Measurements from ENCODE around the gene TMEM181.

The TMEM181 gene

DNA sequence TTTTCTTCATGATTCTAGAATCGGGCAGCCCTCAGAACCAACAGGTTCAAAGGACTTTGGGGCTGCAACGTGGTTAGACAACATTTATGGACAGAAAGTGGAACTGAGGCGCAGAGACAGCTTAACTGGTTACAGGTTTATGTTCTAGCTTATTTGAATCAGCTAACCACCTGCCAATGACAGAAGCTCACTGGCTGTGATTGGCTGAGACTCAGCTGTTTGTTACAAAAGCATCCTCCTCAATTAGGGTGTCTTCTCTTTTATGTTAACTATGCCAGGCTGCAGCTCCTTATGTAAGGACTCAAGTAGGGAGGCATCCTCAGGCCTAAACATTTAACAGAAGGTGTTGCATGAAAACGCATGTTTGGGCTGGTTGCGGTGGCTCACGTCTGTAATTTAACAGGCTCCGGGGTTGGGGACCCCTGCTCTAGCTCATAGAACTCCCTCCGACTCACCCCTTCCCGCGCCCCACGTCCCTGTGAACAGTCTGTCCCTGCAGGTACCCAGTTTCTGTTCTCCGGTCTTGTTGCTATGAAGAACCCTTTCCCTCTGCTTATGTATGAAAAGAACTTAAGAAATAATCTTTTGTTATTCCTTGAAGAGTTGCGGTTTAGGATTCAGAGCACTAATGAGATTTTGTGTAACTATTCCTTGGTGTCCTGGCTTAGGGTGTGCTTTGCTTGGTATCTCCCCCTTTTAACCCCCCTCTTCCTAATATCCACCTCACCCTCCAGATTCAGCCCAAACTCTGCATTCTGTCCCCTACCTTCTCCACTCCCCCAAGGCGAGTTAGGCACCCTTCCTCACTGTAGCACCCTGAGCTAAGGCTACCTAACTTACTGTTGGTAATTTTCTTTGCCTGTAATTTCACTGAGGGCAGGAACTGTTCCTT, 1.2 kb upstream of the TMEM181 start:
- no peak for FAIRE-seq
- no peak for DNase-seq (ENCODE audit: insufficient read length, low spot score)
- TF ChIP-seq CTCF (IDR thresholded peaks at IDR 0.05; ENCODE audit: insufficient read depth, missing control alignments): no peak

DNA sequence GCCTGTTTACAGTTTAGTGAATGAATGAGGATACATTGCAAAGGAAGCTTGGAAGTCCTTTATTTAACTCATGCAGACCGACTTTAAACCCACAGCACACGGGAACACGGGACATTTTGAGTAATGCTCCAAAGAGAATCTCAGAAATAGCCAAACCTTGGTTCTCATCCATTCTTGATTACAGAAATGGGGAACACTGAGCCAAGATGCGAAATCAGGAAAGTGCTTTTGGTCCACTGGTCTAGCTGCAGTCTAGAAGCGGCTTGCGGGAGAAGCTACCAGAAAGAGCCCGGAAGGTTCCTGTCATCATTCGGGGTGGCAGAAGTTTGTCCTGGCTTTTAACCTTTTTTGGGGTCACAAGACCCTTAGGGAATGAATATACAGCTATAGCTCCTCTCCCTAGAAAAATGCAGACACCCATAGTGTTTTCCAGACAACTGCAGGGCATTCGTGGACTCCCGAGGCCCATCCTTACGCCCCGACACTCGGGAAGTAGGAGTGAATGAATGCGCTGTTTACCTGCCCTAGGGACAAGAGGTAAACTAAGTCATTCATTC, 475 bp upstream of the TMEM181 start:
- no peak for FAIRE-seq
- no peak for DNase-seq (ENCODE audit: insufficient read length, low spot score)
- TF ChIP-seq CTCF (IDR thresholded peaks at IDR 0.05; ENCODE audit: insufficient read depth, missing control alignments): no peak

DNA sequence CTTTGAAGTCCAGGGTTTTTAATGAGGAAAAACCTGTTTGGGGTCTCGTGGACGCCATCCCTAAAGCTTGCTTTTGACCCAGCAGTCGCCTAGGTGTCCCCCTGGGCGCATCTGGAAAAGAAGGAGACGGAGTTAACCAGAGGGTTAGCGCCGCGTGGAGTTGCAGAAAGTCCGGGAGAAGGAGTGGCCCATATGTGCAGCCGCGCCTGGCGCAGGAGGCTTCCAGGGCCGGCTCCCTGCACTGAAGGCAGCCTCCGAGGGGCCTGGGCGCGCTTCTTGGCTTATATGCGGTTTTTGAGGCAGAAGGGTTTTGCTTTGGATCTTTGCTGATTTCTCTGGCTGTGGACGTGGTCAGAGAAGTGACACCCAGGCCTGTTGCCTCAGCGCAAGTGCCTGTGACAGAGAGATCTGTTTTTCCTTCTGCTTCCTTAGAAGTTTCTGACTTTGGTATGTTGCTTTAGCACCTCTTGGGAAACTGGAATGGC, 987 bp downstream of the TMEM181 start:
- DNase-seq (ENCODE audit: insufficient read length, low spot score): no peak
- no peak for TF ChIP-seq CTCF (IDR thresholded peaks at IDR 0.05; ENCODE audit: insufficient read depth, missing control alignments)
- no peak for FAIRE-seq

DNA sequence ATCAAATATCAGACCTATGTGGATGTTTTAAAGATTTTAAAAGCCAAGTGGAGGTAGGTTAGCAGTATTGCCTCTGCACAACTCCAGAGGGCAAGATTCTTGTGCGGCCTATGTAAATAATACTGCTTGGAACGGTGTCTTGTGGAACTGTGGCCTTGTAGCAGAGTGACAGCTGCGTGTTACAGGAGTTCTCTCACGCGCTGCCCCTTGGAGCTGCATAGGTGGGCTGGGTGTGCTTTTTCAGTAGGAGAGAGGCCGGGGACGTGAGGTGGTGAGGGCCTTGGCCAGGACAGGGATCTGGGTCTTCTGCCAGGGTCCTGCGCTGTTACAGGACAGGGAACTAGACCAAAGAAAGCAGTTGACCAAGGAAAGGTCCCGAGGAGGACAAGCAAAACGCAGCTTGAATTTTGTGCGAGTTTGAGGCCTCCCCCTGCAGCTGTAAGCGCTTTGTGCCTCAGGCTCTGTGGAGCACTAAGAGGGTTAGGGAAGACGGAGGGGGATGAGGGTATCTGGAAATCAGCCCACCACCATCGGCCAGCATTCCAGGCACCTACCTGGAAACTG, 1.5 kb downstream of the TMEM181 start:
- TF ChIP-seq CTCF (IDR thresholded peaks at IDR 0.05; ENCODE audit: insufficient read depth, missing control alignments): no peak
- no peak for FAIRE-seq
- no peak for DNase-seq (ENCODE audit: insufficient read length, low spot score)

GRCh38 chr6:158561938-158562337, 2.0 kb downstream of the TMEM181 start:
- no peak for TF ChIP-seq CTCF (IDR thresholded peaks at IDR 0.05; ENCODE audit: insufficient read depth, missing control alignments)
- FAIRE-seq (no peak), DNase-seq (ENCODE audit: insufficient read length, low spot score) (no peak)

GRCh38 chr6:158564243-158565121, 4.6 kb downstream of the TMEM181 start:
- no peak for FAIRE-seq
- DNase-seq (ENCODE audit: insufficient read length, low spot score): no peak
- no peak for TF ChIP-seq CTCF (IDR thresholded peaks at IDR 0.05; ENCODE audit: insufficient read depth, missing control alignments)

All from D721Med (cell line).